ENCODE results near the gene ALPL.

ALPL gene

GRCh38 chr1:21621761-21622436 is 112.7 kb downstream of the ALPL start:
- DNase-seq: no peak

DNA sequence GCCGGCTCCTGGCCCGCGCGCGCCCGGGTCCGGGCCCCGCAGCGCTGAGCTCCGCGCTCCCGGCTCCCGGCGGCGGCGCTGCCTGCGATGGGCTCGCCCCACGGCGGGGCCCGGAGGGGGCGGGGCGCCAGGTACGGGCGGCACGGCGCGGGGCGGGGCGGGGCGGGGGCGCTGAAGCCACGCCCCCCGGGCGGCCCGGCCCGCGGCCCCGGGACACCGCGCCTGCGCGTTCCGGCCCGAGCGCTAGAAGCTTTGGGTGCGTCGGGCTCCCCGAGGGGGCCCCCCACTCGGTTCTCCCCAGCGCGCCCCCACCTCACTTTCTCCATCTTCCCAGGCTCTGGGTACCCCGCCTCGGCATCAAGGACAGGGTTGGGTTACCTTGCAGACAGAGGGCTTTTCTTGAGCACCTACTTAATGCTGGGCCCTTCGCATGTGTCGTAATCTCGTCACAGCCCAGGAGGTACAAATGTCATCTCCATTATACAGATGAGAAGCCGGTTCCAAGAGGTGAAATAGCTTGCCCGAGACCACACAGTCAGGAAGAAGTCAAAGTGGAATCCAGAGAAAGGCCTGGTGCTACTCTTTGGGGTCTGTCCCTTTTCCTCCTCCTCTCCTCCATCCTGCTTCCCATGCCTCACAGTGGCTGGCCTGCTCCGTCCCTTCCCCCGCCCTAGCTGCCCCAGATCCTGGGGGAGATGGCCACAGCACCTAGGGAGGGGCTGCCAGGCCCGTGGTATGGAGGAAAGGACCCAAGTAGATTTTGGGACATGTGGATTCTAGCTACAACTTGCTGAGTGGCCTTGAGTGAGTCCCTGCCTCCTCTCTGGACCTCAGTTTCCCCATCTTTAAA is 113.5 kb downstream of the ALPL start:
- no peak for DNase-seq

DNA sequence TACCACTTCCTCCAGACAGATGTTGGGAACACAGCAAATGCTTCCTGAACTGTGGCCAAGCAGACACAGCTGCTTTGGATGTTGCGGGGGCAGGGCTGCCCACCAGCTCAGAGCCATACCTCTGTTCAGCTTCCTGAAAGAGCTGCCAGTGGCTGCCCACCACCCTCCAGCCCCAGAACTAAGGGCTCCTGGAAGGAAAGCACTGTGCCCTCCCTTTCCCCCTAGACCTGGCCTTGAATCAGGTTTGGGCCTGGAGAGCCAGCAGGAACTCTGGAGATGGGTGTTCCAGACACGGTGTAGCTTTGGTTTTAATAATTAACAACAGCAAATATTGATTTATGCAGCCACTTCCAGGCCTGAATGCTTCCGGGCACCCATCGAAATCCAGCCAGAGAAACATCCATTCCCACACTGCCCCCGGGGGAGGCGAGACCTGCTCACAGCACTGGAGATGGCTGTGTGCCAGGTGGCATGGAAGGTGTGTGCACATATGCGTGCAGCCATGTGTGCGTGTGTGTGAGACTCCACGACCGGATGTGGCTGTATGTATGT is 114.3 kb downstream of the ALPL start:
- DNase-seq: no peak

DNA sequence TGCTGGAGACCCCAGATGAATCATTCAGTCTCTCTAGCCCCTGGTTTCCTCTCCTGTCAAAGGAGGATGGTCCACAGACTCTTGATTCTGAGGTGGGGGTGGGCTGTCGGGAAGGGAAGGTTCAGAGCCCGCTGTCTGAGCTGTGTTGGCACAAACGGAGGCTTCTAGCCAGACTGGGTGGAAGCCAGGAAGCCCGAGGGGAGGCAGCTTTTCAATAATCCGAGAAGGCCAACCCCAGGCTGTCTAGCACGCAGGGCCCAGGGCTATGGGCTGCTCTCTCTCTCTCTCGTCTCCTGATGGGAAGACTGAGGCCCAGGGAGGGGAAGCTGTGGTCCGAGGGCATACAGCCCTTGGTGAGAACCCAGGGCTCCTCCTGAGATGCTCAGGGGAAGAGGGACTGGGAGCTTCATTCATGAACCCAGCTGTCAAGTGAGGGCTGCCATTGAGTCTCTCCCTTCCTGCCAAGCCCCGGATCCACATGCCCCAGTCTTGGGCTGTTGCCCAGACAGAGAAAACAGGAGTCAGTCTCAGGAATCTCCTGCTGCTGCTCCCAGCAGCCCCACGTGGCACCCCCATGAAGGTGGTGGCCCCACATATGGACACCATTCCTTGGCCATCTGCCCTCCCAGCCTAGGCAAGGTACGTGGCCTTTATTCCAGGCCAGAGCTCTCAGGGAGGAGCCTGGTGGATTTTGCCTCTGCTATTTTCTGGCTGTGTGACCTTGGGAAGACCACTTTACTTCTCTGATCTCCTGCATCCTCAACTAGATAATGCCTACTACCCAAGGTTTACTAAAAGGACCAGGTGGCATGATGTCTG is 115.6 kb downstream of the ALPL start:
- DNase-seq: peak; percentile 52

DNA sequence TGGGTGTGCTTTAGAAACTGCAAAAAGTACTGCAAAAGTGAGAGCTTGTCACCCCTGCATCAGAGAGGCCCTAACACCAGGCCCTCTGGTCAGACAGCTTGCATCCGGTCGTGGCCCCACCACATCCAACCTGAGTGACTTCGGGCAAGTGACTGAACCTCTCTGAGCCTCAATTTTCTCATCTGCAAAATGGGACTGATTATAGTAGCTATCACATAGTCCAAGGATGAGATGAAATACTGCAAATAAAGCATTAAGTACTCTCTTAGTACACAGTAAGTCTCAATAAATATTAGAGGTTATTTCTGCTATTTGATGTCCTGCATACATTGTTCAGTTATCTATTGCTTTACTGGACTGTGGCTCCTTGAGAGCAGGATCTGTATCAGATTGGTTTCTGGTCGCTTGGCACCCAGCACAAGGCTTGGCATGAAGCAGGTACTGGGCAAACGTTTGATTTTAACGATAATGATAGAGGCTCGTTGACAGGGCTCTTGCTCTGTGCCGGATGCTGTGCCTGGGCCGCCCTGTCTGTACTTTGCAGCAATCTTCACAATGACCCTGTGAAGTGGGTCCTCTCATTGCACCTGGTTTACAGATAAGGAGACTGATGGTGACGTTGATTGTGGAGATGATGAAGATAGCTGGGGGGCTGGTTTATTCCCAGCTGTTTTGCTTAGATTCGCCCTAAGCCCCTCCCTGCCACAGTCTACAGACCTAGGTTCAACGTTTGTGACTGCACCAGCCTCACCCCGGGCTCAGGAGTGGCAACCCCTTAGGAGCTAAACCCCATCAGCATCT is 116.4 kb downstream of the ALPL start:
- DNase-seq: no peak

DNA sequence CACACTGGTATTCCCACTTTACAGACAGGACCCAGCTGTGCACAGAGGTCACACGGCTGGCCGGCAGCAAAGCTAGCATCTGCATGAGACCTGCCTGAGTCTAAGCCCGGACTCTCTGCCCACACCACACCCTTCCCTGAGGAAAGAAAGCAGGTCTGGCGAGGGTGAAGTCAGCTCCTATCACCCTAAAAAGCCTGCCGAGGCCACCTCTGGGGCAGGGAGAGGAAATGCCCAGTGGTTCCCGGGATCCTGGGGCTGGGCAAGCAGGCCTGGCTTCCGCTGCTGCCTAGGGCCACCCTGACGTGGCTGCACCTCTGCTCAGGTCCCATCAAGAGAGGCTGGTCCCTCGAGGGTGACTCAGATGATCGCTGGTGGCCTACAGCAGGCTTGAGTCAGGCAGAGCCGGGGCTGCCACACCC is 117.7 kb downstream of the ALPL start:
- DNase-seq: no peak
